ENCODE results near the gene POLE4. TPM values are rescaled to one million over a fixed set of nuclear protein-coding genes. Genes with fewer than 3 reads are reported as not detected.

Gene POLE4
- total RNA-seq, 1 donor from 2014 or later, result 59.8 TPM

DNA sequence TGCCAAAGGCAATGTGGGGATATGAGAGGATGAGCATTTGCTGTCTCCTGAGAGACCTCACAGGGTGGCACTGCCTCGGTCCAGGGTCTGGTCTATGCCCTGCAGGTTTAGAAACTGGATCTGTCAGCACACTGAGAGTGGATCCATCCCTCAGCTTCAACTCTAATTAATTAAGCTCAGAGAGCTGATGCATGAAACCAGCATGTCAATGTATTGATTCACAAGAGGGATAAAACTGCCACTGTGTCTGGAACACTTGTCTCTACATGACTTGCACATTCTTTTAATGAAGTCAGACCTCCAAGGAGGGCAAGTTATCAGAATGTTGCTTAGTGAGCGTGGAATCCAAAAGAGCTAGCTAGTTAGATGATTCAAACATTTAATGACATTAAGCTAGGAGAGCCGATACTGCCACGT, 22.5 kb upstream of the POLE4 start:
- Histone ChIP-seq H3K36me3 (no peaks in the 10 kb centered on the region), H3K4me1 (no peaks in the 10 kb centered on the region), H3K4me3 (no peak overlapping the region), H3K27me3 (no peaks in the 10 kb centered on the region), H3K9me3 (no peaks in the 10 kb centered on the region), H3K27ac (no peak overlapping the region)
- DNase-seq (no peak), ATAC-seq (no peak)
- TF ChIP-seq CTCF (IDR thresholded peaks at IDR 0.05), result no peak
- intact Hi-C loops (cut with DNase I), result no loop called here

DNA sequence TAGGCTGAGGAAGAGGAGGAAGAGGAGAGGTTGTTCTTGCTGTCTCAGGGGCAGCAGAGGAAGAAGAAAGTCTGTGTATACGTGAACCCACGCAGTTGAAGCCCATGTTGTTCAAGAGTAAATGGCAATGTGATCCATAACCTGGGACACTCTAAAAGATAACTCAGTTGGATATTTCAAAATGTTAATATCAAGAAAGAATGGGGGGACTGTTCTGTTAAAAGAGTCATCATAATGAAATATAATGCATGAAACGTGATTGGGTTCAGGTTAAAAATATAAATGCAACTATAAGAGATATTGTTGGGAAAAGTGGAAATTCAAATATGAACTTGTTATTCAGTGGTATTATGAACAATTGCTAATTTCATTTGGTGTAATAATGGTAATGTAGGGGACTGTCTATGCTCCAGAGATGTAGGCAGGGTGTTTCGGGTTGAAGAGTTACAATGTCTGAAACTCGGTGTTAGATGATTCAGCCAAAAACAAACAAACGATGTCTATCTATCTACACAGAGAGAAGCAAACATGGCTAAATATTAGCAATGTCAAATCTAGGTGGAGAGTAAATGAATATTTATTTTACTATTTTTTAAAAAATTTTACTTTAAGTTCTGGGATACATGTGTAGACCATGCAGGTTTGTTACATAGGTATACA, 21.1 kb upstream of the POLE4 start:
- Histone ChIP-seq H3K9me3 (no peaks in the 10 kb centered on the region), H3K36me3 (no peaks in the 10 kb centered on the region), H3K27ac (no peak overlapping the region), H3K27me3 (no peaks in the 10 kb centered on the region), H3K4me1 (no peaks in the 10 kb centered on the region), H3K4me3 (no peak overlapping the region)
- intact Hi-C loops (cut with DNase I), result no loop called here
- no peak for ATAC-seq
- no peak for TF ChIP-seq CTCF (IDR thresholded peaks at IDR 0.05)
- DNase-seq, result no peak

- Histone ChIP-seq H3K4me1 (no peaks in the 10 kb centered on the region), H3K36me3 (no peaks in the 10 kb centered on the region), H3K27ac (no peak overlapping the region), H3K27me3 (no peaks in the 10 kb centered on the region), H3K4me3 (no peak overlapping the region), H3K9me3 (no peaks in the 10 kb centered on the region)
- DNase-seq (no peak), ATAC-seq (no peak)
- intact Hi-C loops (cut with DNase I), result no loop called here
- TF ChIP-seq CTCF (IDR thresholded peaks at IDR 0.05), result no peak
Observed at GRCh38 chr2:74938264-74938663, 20.2 kb upstream of the POLE4 start.

DNA sequence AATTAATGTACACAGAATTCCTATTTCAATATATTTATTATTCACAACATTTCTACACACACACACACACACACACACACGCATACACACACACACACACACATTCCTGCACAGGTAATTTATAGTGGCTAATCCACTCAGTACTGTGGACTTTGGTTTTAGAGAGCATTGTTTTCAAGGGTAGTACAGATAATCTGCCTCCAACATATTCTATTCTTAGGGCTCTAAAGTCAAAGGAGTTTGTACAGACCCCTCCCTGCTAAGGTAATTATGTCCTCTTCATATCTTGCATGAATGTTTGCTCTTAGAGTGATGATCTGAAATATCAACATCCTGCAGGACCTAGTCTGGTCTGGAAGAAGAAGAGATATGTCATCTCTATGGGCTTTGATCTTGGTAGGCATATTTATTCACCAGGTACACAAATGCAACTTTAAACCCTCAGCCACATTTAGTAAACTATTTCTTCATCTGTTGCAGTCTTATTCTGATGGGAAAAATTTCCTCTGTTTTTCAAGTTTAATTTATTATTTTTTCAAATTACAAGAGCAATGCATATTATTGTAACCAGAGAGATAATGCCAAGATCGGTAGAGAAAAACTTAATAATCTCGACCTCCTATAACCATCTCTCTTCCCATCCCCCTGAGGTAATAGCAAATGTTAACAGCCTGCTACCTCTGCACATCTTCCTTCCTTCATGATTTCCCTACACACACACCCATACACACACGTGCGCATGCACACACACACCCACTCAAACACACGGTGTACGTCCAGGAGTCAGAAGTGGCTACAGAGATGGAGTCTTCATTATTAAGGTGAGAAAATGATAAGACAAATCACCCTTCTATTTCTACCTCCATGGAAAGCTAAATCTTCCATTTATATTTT, 18.3 kb upstream of the POLE4 start:
- Histone ChIP-seq H3K9me3 (no peaks in the 10 kb centered on the region), H3K36me3 (no peaks in the 10 kb centered on the region), H3K27me3 (no peaks in the 10 kb centered on the region), H3K4me1 (no peaks in the 10 kb centered on the region), H3K4me3 (no peak overlapping the region), H3K27ac (no peak overlapping the region)
- no peak for ATAC-seq
- intact Hi-C loops (cut with DNase I), result no loop called here
- TF ChIP-seq CTCF (IDR thresholded peaks at IDR 0.05), result no peak
- DNase-seq, result no peak

DNA sequence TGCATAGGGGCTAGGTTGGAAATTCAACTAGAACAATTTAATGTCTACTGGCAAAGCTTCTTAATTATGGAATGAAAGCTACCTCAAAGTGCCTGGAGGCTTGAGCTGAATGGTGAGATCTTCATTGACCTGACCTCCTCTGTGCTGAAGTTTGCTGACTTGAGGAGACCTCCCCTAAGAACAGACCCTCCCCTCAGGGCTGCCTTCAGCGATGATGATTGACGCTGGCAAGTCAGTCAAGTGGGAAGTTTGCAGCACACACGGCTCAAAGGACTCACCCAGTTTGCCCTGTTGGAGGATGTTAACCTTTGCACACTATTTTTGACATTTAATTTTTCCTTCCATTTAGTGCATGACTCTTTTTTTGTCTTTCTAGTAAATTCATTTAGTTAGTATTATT, 17.2 kb upstream of the POLE4 start:
- ATAC-seq, result no peak
- no peaks in the 10 kb centered on the region for H3K9me3 ChIP-seq
- H3K27me3 ChIP-seq, result no peaks in the 10 kb centered on the region
- H3K4me1 ChIP-seq, result no peaks in the 10 kb centered on the region
- DNase-seq, result no peak
- intact Hi-C loops (cut with DNase I), result no loop called here
- H3K27ac ChIP-seq, result no peak overlapping the region
- TF ChIP-seq CTCF (IDR thresholded peaks at IDR 0.05), result no peak
- H3K4me3 ChIP-seq, result no peak overlapping the region
- no peaks in the 10 kb centered on the region for H3K36me3 ChIP-seq

All from upper lobe of right lung (tissue), 1 donor.